T follicular helper cell (primary cell): Measurements from ENCODE around the gene OSTN.
"Not testable (repeated sequence)": the region's sequence is repeated elsewhere in the genome, so short reads cannot be mapped to it uniquely, and the experiment has no call there.

ENCODE experiments used
- DNase-seq: peaks from one replicate; pipeline ENCODE4 v3.0.0-alpha.2; 2020; ENCODE audit warnings: low read depth
- total RNA-seq, 2 experiments: gene quantifications; one replicate each; lab custom pipeline; 2026; lab: John Stamatoyannopoulos, UW

Gene OSTN, protein sequence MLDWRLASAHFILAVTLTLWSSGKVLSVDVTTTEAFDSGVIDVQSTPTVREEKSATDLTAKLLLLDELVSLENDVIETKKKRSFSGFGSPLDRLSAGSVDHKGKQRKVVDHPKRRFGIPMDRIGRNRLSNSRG
- total RNA-seq, result 0 reads per million in 2 experiments

DNA sequence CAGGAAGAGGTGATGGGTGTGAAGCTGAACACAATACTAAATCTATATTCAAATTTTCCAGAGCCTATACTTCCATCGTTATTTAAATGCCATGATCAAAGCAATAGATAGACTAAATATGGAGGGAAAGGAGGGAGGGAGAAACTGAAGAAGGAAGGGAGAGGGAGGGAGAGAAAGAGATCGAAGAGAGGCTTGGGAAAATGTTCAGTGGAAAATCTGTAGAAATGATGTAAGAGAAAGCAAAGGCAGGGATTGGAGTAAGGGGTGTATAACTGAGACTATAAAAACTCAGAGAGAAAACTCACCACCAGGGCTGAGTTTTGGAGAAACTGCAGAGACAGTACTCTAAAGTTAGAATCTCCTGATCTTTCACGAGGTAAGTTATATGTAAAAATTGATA lies at the start of gene OSTN:
OSTN (plus strand) TSS at position 310 of the 400 bp plus-strand sequence. CDS start 13,292 bp downstream, outside the sequence.
- no peak for DNase-seq

DNA sequence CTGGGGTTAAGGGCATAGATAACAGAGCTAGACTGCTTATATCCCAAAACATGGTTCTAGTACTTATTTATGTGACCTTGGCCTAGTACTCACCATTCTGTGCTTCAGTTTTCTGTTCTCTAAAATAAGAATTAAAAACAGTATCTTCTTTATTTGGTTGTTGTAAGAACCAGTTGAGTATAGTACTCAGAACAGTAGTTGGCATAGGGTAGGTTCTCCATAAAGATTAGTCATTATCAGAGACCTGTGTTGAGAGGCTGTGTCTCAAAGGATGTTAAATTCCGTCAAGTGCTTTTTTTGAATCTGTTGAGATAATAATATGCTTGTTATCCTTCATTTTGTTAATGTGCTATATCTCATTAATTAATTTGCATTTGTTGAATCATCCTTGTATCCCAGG lies 47.4 kb upstream of the OSTN start:
- DNase-seq, result no peak

DNA sequence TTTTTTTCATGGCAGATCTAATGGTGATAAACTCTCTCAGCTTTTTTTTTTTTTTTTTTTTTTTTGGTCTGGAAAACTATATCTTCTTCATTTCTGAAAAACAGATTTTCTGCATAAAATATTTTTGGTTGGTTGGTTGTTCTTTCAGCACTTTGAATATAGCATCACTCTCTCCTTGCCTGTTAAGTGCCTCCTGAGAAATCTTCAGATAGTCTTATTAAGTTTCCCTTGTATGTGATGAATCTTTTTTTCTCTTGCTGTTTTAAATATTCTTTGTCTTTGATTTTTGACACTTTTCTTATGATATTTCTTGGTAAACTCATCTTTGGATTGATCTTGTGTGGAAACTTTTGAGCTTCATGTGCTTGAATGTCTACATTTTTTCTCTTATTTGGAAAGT lies 44.2 kb upstream of the OSTN start:
- no peak for DNase-seq

DNA sequence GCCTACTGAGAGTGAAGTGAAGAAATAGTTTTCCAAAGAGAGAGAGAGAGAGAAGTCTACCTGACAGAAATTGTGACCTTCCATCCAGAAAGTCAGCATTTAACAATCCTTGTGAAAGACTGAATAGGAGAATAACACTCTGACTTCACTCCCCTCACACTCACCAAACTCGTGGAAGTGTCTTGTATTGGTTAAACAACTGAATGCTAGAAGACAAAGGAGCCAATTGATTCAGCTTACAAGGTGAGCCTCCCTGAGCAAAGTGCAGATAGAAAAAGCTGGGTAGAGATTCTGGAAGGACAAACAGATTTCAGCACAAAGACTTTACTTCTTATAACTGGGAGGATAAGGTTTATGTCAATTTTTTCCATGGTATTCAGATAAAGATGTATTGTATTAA lies 40.8 kb upstream of the OSTN start:
- no peak for DNase-seq

DNA sequence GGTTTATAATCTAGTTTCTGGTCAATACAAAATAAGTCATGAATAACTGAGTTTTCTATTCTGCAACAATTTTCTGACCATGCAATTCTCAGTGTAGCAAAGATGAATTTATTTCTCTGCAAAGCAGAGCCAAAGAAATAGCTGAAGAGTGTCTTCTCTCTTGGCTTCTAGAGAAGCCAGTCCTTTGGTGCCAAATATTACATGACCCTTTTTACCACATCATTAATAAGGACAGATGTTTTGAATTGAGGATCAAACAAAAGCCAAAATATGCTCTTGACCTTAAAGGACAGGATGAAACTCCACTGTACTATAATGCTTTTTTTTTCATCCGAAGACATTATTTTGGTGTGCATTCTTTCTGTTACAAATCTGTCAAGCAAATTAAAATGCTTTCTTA lies 40.2 kb upstream of the OSTN start:
- no peak for DNase-seq

DNA sequence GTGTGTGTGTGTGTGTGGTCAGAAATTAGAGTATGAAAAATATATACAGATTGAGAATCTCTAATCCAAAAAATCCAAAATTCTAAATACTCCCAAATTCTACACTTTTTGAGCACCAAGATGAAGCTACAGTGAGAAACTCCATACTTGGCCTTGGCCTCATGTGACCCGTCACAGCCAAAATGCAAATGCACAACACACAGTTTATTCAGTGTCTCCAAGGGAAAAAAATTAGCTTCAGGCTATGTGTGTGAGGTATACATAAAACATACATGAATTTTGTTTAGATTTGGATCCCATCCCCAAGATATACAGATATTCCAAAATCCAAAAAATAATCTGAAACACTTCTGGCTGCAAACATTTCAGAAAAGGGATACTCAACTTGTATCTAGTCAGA lies 33.2 kb upstream of the OSTN start:
- DNase-seq, result no peak

DNA sequence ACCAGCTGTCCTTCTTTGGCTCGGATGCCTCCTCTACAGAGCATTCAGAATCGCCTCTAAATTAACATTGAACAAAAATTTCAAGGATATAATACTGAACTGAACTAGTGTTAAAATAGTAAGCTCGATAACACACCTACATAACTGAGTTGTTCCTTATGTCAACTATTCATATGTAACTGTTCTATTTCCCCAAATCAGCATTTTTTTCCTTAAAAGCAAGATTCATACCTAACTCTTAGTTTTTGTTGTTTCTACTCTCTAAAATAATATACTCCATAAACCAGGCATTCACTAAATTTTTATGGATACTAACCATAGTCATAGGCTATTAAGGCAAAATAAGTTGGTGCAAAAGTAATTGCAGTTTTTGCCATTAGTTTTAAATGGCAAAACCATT lies 32.7 kb upstream of the OSTN start:
- no peak for DNase-seq

DNA sequence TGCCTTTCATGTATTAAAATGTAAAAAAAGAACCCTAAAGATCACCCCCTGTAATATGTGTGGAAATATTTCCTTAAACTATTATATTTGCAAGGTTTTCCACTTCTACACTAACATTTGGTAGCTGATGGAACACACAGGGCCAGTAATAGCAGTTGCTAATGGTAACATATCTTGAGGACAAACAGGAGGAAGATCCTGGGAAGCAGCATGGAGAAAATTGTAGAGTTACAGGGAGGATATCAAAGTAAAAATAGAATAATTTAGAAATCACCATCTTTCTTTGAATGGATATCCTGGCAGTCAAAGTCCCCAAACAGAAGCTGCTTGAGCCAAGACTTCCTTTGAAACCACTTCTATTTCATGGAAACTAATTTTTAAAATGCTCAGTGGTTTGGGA lies 29.5 kb upstream of the OSTN start:
- DNase-seq, result no peak

DNA sequence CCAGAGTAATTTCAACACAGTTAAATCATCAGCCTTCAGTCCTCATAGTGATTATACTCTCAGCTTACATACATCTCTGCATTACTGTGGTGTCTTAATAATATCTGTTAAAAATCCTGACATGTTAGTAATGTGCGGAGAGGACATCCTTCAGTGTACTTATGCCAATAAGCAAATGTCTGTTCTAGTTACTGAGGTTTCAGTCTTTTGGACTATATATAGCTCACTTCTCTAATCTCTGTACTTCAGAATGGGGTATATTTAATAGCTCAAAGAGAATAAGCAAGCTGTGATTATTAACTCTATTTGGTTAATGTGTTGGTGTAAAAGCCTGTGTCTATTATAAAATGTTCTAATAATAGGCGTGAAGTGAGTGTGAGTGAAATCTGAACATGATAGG lies 28.9 kb upstream of the OSTN start:
- DNase-seq, result no peak

DNA sequence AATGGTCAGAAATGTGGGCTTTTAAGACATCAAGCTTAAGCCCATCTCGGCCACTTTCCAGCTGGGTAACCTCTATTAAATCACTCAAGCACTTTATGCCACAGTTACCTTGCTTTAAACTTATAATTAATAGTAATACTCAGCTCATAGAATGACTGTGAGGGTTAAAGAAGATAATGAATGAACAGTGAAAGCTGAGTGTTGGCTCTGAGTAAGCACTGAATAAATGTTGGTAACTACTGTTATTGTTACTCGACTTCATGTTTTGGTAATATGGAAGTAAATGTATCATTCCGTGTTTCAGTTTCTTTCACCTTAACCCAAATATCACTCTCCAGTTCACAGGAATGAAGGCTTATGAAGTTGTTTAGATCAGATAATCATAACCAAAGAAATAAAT lies 23.9 kb upstream of the OSTN start:
- DNase-seq, result no peak

DNA sequence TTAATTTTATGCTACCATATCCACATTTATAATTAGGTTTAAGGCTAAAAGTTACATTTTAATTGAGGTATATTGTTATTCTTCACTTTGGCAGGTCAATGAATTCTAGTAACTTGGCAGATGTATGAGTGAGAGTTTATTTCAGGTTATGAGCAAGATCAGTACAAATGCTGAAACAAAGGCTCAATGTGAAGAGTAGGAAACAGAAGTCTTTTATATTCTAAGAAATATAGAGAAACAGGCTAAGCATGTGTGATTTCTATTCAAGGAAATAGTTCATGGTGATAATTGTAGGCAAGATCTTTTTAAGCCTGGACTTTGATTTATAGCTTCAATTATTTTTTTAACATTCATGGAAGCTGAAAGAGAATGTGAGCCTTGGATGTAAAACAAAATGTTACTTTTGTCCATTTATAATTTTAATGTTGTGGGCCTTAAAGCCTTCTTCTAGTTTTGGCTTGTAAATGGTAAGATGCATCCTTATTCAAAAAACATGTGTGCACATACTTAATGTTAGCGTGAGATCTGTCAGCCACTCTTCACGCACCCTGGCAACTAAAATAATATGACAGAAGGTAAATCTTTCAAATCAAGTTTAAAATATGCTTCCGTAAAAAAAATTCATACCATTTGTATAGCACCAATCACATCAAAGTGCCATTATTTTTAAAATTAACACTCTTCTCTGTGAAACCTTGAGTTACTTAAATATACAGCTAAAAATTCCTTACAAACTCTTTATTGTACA lies 22.8 kb upstream of the OSTN start:
- no peak for DNase-seq

DNA sequence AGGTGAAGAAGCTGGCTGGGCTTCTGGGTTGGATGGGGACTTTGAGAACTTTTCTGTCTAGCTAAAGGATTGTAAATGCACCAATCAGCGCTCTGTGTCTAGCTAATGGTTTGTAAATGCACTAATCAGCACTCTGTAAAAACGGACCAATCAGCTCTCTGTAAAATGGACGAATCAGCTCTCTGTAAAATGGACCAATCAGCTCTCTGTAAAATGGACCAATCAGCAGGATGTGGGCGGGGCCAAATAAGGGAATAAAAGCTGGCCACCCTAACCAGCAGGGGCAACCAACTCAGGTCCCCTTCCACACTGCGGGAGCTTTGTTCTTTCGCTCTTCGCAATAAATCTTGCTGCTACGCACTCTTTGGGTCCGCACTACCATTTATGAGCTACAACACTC lies 13.7 kb upstream of the OSTN start:
- not testable (repeated sequence) for DNase-seq

DNA sequence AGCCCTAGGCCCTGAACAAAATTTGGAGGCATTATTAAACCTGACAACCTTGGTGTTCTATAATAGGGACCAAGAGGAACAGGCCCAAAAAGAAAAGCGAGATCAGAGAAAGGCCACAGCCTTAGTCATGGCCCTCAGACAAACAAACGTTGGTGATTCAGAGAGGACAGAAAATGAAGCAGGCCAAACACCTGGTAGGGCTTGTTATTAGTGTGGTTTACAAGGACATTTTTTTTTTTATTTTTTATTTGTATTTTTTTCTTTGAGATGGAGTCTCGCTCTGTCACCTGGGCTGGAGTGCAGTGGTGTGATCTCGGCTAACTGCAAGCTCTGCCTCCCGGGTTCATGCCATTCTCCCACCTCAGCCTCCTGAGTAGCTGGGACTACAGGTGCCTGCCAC lies 10.8 kb upstream of the OSTN start:
- not testable (repeated sequence) for DNase-seq

DNA sequence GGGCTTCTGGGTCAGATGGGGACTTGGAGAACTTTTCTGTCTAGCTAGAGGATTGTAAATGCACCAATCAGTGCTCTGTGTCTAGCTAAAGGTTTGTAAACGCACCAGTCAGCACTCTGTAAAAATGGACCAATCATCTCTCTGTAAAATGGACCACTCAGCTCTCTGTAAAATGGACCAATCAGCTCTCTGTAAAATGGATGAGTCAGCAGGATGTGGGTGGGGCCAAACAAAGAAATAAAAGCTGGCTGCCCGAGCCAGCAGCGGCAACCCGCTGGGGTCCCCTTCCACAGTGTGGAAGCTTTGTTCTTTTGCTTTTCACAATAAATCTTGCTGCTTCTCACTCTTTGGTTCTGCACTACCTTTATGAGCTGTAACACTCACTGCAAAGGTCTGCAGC lies 6.8 kb upstream of the OSTN start:
- not testable (repeated sequence) for DNase-seq

DNA sequence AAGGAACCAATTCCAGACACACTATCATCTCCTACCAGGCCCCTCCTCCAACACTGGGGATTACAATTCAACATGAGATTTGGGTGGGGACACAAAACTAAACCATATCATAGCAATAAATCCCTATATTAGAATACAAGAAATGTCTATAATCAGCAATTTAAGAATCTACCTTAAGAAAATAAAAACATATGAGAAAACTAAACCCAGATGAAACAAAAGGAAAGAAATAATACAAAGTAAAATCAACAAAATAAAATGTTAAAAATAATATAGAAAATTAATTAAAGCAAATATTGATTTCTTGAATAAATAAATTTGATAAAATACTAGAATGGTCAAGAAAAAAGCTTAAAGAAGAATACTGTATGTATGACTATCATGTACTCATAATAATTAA lies 6.1 kb upstream of the OSTN start:
- DNase-seq, result no peak

DNA sequence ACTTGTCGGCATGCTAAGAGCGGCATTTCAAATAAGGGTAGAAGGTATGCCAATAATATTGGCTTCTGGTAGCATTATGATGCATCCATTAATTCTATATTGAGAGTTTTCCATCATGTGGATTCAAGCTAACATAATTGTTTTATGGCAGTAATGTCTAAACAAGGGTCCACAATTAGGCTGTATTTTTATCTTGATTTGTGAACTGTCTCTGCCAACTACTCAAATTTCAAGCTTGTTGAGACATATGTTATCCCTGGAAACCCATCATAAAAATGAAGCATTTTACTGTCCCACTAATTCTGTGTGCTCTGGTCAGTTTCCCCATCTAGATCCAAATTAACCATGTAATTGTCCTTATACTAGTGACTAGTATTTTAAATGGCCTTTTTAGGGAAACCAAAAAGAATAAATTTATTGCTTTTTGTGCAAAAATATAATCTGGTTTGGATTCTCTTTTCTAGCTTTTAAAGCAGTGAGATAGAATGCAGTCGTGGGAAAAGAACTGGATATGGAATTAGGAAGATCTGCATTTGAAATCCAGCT lies 1.2 kb upstream of the OSTN start:
- DNase-seq, result no peak

DNA sequence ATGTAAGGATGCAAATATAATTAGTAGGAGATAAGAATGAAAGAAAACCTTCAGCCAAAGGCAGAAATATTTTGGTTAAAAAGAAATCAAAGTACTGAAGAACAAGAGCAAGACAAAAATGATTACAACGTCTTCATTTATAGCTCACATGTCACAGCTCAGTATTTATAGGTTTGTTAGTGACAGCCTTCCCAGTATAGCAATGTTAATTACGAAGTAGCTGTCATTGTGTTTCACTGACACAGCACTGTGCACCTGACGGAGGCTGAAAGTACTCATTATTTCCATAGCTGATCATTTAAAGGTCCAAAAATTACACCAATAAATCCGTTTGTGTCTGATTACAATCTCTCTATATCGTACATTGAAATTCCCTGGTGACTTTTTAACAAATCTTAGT lies 561 bp upstream of the OSTN start:
- DNase-seq, result no peak

DNA sequence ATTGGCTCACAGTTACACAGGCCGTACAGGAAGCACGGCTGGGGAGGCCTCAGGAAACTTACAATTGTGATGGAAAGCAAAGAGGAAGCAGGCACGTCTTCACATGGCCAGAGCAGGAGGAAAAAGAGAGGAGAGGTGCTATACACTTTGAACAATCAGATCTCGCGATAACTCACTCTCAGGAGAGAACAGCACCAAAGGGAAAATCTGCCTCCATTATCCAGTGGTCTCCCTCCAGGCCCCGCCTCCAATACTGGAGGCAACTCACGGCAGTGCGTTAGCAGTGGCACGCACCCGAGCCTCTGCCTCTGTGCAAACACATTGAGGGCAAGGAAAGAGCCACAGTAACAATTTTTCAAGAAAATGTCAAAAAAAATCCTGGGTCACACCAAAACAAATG lies 11.0 kb downstream of the OSTN start:
- DNase-seq, result no peak

DNA sequence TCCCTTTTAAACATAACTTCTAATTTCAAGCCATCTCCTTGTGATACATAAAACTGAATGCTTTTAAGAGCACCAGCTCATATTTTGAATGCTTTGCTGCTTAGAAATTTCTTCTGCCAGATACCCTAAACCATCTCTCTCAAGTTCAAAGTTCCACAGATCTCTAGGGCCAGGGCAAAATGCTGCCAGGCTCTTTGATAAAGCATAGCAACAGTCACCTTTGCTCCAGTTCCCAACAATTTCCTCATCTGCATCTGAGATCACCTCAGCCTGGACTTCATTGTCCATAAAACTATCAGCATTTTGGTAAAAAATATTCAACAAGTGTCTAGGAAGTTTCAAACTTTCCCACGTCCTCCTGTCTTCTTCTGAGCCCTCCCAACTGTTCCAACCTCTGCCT lies 17.5 kb downstream of the OSTN start:
- no peak for DNase-seq

DNA sequence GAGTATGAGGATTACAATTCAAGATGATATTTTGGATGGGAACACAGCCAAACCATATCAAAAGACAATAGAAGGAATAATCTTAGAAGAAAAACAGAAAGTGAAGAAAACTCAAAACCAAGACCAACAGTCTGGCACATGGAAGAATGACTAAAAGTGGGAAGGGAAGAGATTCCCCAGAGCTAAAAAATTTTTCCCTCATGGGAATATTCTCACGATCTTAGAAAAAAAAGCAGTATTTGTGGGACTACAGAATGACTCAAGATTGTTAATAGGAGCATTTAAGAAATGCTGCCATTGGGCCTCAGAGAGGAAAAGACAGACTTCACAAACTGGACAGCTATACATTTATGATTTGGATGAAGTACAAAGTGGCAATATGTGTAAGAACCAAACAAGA lies 18.3 kb downstream of the OSTN start:
- no peak for DNase-seq

DNA sequence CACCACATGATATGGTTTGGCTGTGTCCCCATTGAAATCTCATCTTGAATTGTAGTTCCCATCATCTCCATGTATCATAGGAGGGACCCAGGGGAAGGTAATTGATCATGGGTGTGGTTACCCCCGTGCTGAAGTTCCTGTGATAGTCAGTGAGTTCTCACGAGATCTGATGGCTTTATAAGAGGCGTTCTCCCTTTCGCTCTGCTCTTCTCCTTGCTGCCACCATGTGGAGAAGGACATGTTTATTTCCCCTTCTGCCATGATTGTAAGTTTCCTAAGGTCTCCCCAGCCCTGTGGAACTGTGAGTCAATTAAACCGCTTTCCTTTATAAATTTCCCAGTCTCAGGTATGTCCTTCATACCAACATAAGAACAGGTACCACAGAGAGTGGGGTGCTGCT lies 21.9 kb downstream of the OSTN start:
- DNase-seq, result no peak

DNA sequence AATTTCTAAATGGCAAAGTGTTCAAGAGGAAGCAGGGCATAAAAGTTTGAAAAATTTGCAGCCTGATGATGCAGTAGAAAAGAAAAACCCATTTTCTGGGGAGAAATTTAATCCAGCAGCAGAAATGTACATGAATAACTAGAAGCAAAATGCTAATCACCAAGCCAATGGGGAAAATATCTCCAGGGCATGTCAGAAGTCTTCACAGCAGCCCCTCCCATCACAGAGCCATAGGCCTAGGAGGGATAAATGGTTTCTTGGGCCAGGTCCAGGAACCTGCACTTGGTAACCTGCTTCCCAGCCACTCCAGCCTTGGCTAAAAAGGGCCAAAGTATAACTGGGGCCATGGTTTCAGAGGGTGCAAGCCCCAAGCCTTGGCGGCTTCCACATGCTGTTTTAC lies 22.6 kb downstream of the OSTN start:
- DNase-seq, result no peak

DNA sequence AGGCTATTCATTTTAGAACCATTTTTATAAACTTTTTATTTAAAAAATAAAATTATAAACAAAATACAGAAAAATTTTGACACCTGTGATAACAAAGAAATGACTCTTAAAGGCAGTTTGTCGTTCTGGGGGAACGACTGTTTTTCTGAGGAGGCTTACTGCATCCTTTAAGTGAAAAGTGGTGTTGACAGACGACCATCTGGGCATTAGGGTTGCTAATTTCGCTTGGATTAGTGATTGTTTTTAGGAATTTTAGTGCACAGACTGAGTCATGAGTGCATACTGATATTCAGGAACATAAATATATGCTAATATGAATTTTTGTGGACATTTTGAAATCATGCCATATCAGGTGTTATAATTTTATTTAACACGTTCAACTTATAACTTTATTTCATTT lies 28.5 kb downstream of the OSTN start:
- DNase-seq, result no peak

DNA sequence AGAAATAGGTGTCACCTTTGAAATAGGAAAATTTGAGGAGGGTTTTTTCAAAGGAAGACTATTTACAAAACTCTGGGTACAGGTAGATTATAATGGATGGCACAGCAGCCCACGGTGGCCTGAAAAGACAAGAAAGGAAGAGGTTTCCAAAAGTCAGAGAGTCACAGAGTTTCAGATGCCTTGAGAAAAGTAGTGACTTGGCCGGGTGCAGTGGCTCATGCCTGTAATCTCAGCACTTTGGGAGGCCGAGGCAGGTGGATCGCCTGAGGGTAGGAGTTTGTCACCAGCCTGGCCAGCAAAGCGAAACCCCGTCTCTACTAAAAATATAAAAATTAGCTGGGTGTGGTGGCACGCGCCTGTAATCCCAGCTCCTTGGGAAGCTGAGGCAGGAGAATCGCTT lies 35.2 kb downstream of the OSTN start:
- DNase-seq, result no peak
